Right lobe of liver (tissue), 4 donors: ENCODE data around the gene BCOR.

Experiments
- POLR2A ChIP-seq: fragments of 450-650 bp; IDR thresholded peaks from one replicate; pipeline ENCODE4 v1.6.1; 2017; ENCODE audit warnings: antibody characterized with exemption, mild to moderate bottlenecking
- TF ChIP-seq, protein P1 (sequence below), 4 donors: fragments of 200-600 bp in 3 of 4; fragments of 450-650 bp in 1 of 4; IDR thresholded peaks; one replicate each; pipeline versions ENCODE4 v1.5.1 to v1.8.0; 2016 to 2022; ENCODE audit warnings: antibody characterized with exemption in 4 of 4, mild to moderate bottlenecking in 2 of 4
- donor health status: DM: no; HTN: no; CAD: no.
- donor health status: DM: no; HTN: no; CAD: no.
- donor health status: DM: no; HTN: yes; CAD: no.

DNA sequence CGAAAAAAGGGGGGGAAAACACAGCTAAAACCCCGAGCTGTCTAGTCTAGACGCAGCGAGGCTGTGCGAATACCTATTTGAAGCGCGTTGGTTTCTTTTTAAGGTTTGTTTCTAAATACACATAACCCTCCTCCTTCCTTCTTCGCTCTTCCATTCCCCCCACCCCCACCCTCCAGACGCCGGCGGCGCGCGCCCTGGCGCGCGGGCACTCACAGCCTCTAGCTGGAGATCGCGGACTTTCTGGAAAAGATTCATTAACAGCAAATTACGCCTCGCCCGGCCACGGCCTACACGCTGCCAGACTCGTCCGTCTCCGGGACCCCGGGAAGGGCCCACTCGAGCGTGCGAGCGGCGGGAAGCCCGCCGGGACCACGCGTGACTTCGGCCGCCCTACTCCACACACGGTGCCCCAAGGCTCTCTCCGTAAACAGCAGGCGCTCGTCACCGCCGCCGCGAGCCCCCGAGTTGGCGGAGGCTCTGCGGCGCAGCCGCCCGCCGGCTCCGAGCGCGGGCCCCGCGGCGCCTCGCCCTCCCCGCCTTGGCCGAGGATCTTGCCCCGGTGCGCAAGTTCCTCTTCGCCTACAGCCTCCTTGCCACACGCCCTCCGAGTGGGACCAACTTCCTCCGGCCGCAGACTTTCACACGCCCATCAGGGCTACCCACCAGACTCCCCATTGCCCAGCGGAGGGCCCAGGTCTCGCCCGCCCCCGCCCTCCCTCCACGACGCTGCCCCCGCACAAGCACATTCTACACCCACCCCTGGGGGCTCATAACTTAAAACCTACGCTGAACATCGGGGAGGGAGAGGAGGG lies 2.0 kb downstream of the BCOR start:
- TF ChIP-seq, protein P1, sequence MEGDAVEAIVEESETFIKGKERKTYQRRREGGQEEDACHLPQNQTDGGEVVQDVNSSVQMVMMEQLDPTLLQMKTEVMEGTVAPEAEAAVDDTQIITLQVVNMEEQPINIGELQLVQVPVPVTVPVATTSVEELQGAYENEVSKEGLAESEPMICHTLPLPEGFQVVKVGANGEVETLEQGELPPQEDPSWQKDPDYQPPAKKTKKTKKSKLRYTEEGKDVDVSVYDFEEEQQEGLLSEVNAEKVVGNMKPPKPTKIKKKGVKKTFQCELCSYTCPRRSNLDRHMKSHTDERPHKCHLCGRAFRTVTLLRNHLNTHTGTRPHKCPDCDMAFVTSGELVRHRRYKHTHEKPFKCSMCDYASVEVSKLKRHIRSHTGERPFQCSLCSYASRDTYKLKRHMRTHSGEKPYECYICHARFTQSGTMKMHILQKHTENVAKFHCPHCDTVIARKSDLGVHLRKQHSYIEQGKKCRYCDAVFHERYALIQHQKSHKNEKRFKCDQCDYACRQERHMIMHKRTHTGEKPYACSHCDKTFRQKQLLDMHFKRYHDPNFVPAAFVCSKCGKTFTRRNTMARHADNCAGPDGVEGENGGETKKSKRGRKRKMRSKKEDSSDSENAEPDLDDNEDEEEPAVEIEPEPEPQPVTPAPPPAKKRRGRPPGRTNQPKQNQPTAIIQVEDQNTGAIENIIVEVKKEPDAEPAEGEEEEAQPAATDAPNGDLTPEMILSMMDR (IDR thresholded peaks at IDR 0.05): no peak
- no peak for TF ChIP-seq POLR2A
